ENCODE measurements around the gene LAMA3. TPM values are rescaled to one million over a fixed set of nuclear protein-coding genes. Genes with fewer than 3 reads are reported as not detected.

LAMA3 gene
- total and polyA plus RNA-seq, 2 donors (not counting 3 experiments of a cell fraction or from before 2014, with no cell fraction given), result 2.6 to 12.3 TPM

GRCh38 chr18:23929362-23929930 is 240.2 kb downstream of the LAMA3 start:
- POLR2A ChIA-PET, result no interaction called here

GRCh38 chr18:23930002-23930401 is 240.7 kb downstream of the LAMA3 start:
- H3K4me2 ChIP-seq (ENCODE audit: insufficient read depth, low read length), result no peak overlapping the region
- no peaks in the 10 kb centered on the region for H3K79me2 ChIP-seq (ENCODE audit: control insufficient read depth, insufficient read depth, low read length)
- intact Hi-C loops (cut with micrococcal nuclease), result no loop called here
- dilution Hi-C loops (cut with MboI; ENCODE audit: extremely low pct_ligation_motif_present, low sequenced_read_pairs), result no loop called here
- H3K9ac ChIP-seq (replicated peaks; ENCODE audit: extremely low read depth, insufficient read depth, low read length), result no peak overlapping the region
- BruUV-seq (replicated peaks), result no TSS peak
- H2AFZ ChIP-seq (ENCODE audit: low read depth, low read length), result no peak overlapping the region
- H3K4me1 ChIP-seq (ENCODE audit: control insufficient read depth, extremely low read depth, insufficient read depth, low read length), result no peaks in the 10 kb centered on the region
- no peaks in the 10 kb centered on the region for H3K9me3 ChIP-seq (replicated peaks; ENCODE audit: control insufficient read depth, insufficient read depth, low read length)
- H3K27me3 ChIP-seq (ENCODE audit: control insufficient read depth in 2 of 2, insufficient read depth in 2 of 2, low read length in 2 of 2), result no peaks in the 10 kb centered on the region
- no peaks in the 10 kb centered on the region for H3K9me1 ChIP-seq (replicated peaks; ENCODE audit: control insufficient read depth, extremely low read depth, insufficient read depth, low read length)
- CTCF ChIA-PET, result interaction anchor here (0.5 to 4.1 kb wide), 3 partner anchors 12 to 302 kb away, joined by 3 to 28 read pairs (median 4); no protein-coding TSS in a partner anchor
- no peak overlapping the region for H3K27ac ChIP-seq (ENCODE audit: insufficient read depth, low read depth, low read length)
- no peak overlapping the region for H3K4me3 ChIP-seq (replicated peaks in 1 of 3; ENCODE audit: insufficient read depth in 1 of 3, low read depth in 1 of 3, low read length in 3 of 3)
- POLR2A ChIA-PET, result no interaction called here
- TF ChIP-seq GATA2 (IDR thresholded peaks at IDR 0.05; ENCODE audit: insufficient read depth, insufficient read length, low read depth, low read length) (no peak), EZH2 (IDR thresholded peaks at IDR 0.05; ENCODE audit: borderline replicate concordance, low read depth, low read length, severe bottlenecking) (no peak), FOS (IDR thresholded peaks at IDR 0.05; ENCODE audit: borderline replicate concordance, insufficient read depth, low read length) (no peak), CTCF (IDR thresholded peaks at IDR 0.05; ENCODE audit: extremely low read depth in 1 of 2, insufficient read depth in 1 of 2, low read depth in 1 of 2, low read length in 2 of 2) (no peak), POLR2A (IDR thresholded peaks at IDR 0.05; ENCODE audit: low read depth, low read length) (no peak), POLR2AphosphoS5 (IDR thresholded peaks at IDR 0.05; ENCODE audit: insufficient read depth, low read depth, low read length) (no peak), JUN (IDR thresholded peaks at IDR 0.05; ENCODE audit: borderline replicate concordance, insufficient read depth, insufficient read length, low read depth) (no peak), MAX (IDR thresholded peaks at IDR 0.05; ENCODE audit: insufficient read depth, insufficient read length) (no peak), MYC (IDR thresholded peaks at IDR 0.05; ENCODE audit: low read depth, low read length) (no peak)
- no peaks in the 10 kb centered on the region for H3K36me3 ChIP-seq (ENCODE audit: control insufficient read depth in 2 of 2, extremely low read depth in 1 of 2, insufficient read depth in 2 of 2, low read length in 2 of 2)
- FAIRE-seq, result no peak
- no peak for DNase-seq (ENCODE audit: low read depth, low spot score)
- H4K20me1 ChIP-seq (replicated peaks; ENCODE audit: control insufficient read depth, extremely low read depth, insufficient read depth, low read length), result no peaks in the 10 kb centered on the region

More at GRCh38 chr18:23929362-23929930, 240.2 kb downstream of the LAMA3 start:
- no peaks in the 10 kb centered on the region for H3K36me3 ChIP-seq (ENCODE audit: control insufficient read depth in 2 of 2, extremely low read depth in 1 of 2, insufficient read depth in 2 of 2, low read length in 2 of 2)
- intact Hi-C loops (cut with micrococcal nuclease) (no loop called here), dilution Hi-C loops (cut with MboI; ENCODE audit: extremely low pct_ligation_motif_present, low sequenced_read_pairs) (no loop called here)
- no peak overlapping the region for H3K4me2 ChIP-seq (ENCODE audit: insufficient read depth, low read length)
- H3K27ac ChIP-seq (ENCODE audit: insufficient read depth, low read depth, low read length), result no peak overlapping the region
- H3K9ac ChIP-seq (replicated peaks; ENCODE audit: extremely low read depth, insufficient read depth, low read length), result no peak overlapping the region
- no TSS peak for BruUV-seq (replicated peaks)
- no peaks in the 10 kb centered on the region for H3K79me2 ChIP-seq (ENCODE audit: control insufficient read depth, insufficient read depth, low read length)
- H2AFZ ChIP-seq (ENCODE audit: low read depth, low read length), result no peak overlapping the region
- H3K27me3 ChIP-seq (ENCODE audit: control insufficient read depth in 2 of 2, insufficient read depth in 2 of 2, low read length in 2 of 2), result no peaks in the 10 kb centered on the region
- H3K9me1 ChIP-seq (replicated peaks; ENCODE audit: control insufficient read depth, extremely low read depth, insufficient read depth, low read length), result no peaks in the 10 kb centered on the region
- DNase-seq (ENCODE audit: low read depth, low spot score) (no peak), FAIRE-seq (no peak)
- H3K9me3 ChIP-seq (replicated peaks; ENCODE audit: control insufficient read depth, insufficient read depth, low read length), result no peaks in the 10 kb centered on the region
- CTCF ChIA-PET, result interaction anchor here (0.9 to 4.1 kb wide), 3 partner anchors 11 to 58 kb away, joined by 3 to 28 read pairs (median 3); no protein-coding TSS in a partner anchor
- no peak overlapping the region for H3K4me3 ChIP-seq (replicated peaks in 1 of 3; ENCODE audit: insufficient read depth in 1 of 3, low read depth in 1 of 3, low read length in 3 of 3)
- TF ChIP-seq MAX (IDR thresholded peaks at IDR 0.05; ENCODE audit: insufficient read depth, insufficient read length), result no peak
- no peak for TF ChIP-seq GATA2 (IDR thresholded peaks at IDR 0.05; ENCODE audit: insufficient read depth, insufficient read length, low read depth, low read length)
- no peak for TF ChIP-seq POLR2A (IDR thresholded peaks at IDR 0.05; ENCODE audit: low read depth, low read length)
- H3K4me1 ChIP-seq (ENCODE audit: control insufficient read depth, extremely low read depth, insufficient read depth, low read length), result no peaks in the 10 kb centered on the region
- no peaks in the 10 kb centered on the region for H4K20me1 ChIP-seq (replicated peaks; ENCODE audit: control insufficient read depth, extremely low read depth, insufficient read depth, low read length)

Data from endothelial cell of umbilical vein (primary cell).